ENCODE measurements around the gene SENP2.

DNA sequence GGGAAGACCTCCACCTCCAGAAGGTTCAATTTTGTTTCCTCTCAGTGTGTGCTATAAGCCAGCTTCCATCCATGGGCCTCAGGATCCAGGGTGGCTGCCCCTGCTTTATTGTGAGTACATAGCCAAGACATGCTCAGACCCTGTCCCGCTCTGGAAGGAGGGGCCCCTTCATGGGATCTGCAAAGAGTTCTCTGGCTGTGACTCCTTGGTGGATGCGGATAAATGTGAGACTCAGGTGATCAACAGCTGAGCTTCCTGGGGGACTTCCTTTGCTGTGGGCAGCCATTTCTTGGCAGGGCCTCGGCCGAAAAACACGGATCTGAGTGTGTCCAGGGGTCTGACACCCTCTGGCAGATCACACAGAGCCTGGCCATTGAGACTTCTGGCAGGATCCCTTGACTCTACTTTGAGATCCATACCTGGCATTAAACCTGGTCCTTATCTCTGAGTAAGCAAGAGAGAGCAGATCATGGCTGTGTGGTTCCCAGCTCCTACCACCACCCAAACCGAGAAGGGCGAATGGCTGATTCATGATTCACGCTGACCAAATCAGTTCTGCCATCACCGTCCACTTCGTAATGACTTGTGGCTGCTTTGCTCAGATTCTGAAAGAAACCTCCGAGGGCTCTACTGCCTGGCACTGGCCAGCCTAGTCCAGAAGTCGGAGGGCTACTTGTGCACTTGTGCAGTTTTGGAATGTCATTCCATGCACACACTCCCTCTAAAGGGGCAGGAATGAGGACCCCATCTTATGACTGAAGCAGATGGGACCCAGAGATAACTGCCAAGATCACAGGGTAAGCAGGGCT, 68.1 kb downstream of the SENP2 start:
- TF ChIP-seq, protein P1, sequence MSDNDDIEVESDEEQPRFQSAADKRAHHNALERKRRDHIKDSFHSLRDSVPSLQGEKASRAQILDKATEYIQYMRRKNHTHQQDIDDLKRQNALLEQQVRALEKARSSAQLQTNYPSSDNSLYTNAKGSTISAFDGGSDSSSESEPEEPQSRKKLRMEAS (IDR thresholded peaks at IDR 0.05), result no peak
- TF ChIP-seq, protein P2, sequence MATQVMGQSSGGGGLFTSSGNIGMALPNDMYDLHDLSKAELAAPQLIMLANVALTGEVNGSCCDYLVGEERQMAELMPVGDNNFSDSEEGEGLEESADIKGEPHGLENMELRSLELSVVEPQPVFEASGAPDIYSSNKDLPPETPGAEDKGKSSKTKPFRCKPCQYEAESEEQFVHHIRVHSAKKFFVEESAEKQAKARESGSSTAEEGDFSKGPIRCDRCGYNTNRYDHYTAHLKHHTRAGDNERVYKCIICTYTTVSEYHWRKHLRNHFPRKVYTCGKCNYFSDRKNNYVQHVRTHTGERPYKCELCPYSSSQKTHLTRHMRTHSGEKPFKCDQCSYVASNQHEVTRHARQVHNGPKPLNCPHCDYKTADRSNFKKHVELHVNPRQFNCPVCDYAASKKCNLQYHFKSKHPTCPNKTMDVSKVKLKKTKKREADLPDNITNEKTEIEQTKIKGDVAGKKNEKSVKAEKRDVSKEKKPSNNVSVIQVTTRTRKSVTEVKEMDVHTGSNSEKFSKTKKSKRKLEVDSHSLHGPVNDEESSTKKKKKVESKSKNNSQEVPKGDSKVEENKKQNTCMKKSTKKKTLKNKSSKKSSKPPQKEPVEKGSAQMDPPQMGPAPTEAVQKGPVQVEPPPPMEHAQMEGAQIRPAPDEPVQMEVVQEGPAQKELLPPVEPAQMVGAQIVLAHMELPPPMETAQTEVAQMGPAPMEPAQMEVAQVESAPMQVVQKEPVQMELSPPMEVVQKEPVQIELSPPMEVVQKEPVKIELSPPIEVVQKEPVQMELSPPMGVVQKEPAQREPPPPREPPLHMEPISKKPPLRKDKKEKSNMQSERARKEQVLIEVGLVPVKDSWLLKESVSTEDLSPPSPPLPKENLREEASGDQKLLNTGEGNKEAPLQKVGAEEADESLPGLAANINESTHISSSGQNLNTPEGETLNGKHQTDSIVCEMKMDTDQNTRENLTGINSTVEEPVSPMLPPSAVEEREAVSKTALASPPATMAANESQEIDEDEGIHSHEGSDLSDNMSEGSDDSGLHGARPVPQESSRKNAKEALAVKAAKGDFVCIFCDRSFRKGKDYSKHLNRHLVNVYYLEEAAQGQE (IDR thresholded peaks at IDR 0.05; ENCODE audit: low read depth), result no peak
- no peak for TF ChIP-seq RAD21 (IDR thresholded peaks at IDR 0.05; ENCODE audit: low read depth)
- no peak for TF ChIP-seq TEAD4 (IDR thresholded peaks at IDR 0.05)
- TF ChIP-seq EGR1 (IDR thresholded peaks at IDR 0.05), result no peak
- TF ChIP-seq ZBTB7A (IDR thresholded peaks at IDR 0.05; ENCODE audit: low read depth), result no peak
- TF ChIP-seq FOXM1 (IDR thresholded peaks at IDR 0.05; ENCODE audit: borderline replicate concordance, low read depth), result no peak
- TF ChIP-seq, protein P3, sequence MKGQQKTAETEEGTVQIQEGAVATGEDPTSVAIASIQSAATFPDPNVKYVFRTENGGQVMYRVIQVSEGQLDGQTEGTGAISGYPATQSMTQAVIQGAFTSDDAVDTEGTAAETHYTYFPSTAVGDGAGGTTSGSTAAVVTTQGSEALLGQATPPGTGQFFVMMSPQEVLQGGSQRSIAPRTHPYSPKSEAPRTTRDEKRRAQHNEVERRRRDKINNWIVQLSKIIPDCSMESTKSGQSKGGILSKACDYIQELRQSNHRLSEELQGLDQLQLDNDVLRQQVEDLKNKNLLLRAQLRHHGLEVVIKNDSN (IDR thresholded peaks at IDR 0.05), result no peak
- TF ChIP-seq CEBPB (IDR thresholded peaks at IDR 0.05), result no peak
- TF ChIP-seq EP300 (IDR thresholded peaks at IDR 0.05; ENCODE audit: borderline replicate concordance), result no peak
- TF ChIP-seq YY1 (IDR thresholded peaks at IDR 0.05; ENCODE audit: low read depth), result no peak
- TF ChIP-seq TCF12 (IDR thresholded peaks at IDR 0.05; ENCODE audit: low read depth), result no peak

Measured in Ishikawa (cell line).